ENCODE results near the gene GUCA1A. TPM values are rescaled to one million over a fixed set of nuclear protein-coding genes. Genes with fewer than 3 reads are reported as not detected.

GUCA1A gene
- total RNA-seq, 4 donors from 2014 or later: 0.83 TPM; not detected in 3

GRCh38 chr6:42135722-42136121 is 37.4 kb upstream of the GUCA1A start:
- intact Hi-C loops (cut with DNase I; ENCODE audit: low total_unique reads): no loop called here
- Histone ChIP-seq H3K4me1 (no peaks in the 10 kb centered on the region), H3K27ac (no peak overlapping the region), H3K4me3 (no peak overlapping the region), H3K36me3 (no peaks in the 10 kb centered on the region), H3K27me3 (no peaks in the 10 kb centered on the region), H3K9me3 (no peaks in the 10 kb centered on the region)
- TF ChIP-seq POLR2A (IDR thresholded peaks at IDR 0.05): no peak
- TF ChIP-seq CTCF (IDR thresholded peaks at IDR 0.05): no peak
- no peak for DNase-seq

GRCh38 chr6:42136508-42137193 is 36.5 kb upstream of the GUCA1A start:
- intact Hi-C loops (cut with DNase I; ENCODE audit: low total_unique reads): no loop called here
- H3K4me1 ChIP-seq: no peaks in the 10 kb centered on the region
- H3K27me3 ChIP-seq: no peaks in the 10 kb centered on the region
- no peak for DNase-seq
- no peaks in the 10 kb centered on the region for H3K36me3 ChIP-seq
- TF ChIP-seq POLR2A (IDR thresholded peaks at IDR 0.05) (no peak), CTCF (IDR thresholded peaks at IDR 0.05) (no peak)
- H3K4me3 ChIP-seq: no peak overlapping the region
- no peak overlapping the region for H3K27ac ChIP-seq
- H3K9me3 ChIP-seq: no peaks in the 10 kb centered on the region

GRCh38 chr6:42137194-42137753 is 35.9 kb upstream of the GUCA1A start:
- H3K36me3 ChIP-seq: no peaks in the 10 kb centered on the region
- intact Hi-C loops (cut with DNase I; ENCODE audit: low total_unique reads): no loop called here
- H3K27me3 ChIP-seq: no peaks in the 10 kb centered on the region
- peaks cover 0 to 4% of the 10 kb centered on the region in 2 donors for H3K4me1 ChIP-seq
- no peaks in the 10 kb centered on the region for H3K9me3 ChIP-seq
- DNase-seq: no peak
- no peak overlapping the region for H3K27ac ChIP-seq
- TF ChIP-seq CTCF (IDR thresholded peaks at IDR 0.05) (no peak), POLR2A (IDR thresholded peaks at IDR 0.05) (no peak)
- H3K4me3 ChIP-seq: no peak overlapping the region

GRCh38 chr6:42138190-42138589 is 35.0 kb upstream of the GUCA1A start:
- no peak overlapping the region for H3K4me3 ChIP-seq
- H3K27ac ChIP-seq: no peak overlapping the region
- TF ChIP-seq CTCF (IDR thresholded peaks at IDR 0.05) (no peak), POLR2A (IDR thresholded peaks at IDR 0.05) (no peak)
- H3K36me3 ChIP-seq: no peaks in the 10 kb centered on the region
- H3K4me1 ChIP-seq: peaks cover 0 to 8% of the 10 kb centered on the region in 2 donors
- no peak for DNase-seq
- H3K9me3 ChIP-seq: no peaks in the 10 kb centered on the region
- peaks cover 0 to 3% of the 10 kb centered on the region in 2 donors for H3K27me3 ChIP-seq
- intact Hi-C loops (cut with DNase I; ENCODE audit: low total_unique reads): no loop called here
